ENCODE data around the gene ABCC2. TPM values are rescaled to one million over a fixed set of nuclear protein-coding genes. Genes with fewer than 3 reads are reported as not detected.

Gene ABCC2
- total RNA-seq, 4 donors from 2014 or later, result 0.32 to 2.9 (median 0.42) TPM

GRCh38 chr10:99784016-99784726 is 1.7 kb downstream of the ABCC2 start:
- DNase-seq (ENCODE audit: extremely low spot score), result no peak
- Histone ChIP-seq H3K4me1 (peaks cover 0 to 30% (median 6%) of the 10 kb centered on the region in 4 donors), H3K9me3 (no peaks in the 10 kb centered on the region), H3K27me3 (no peaks in the 10 kb centered on the region), H3K36me3 (no peaks in the 10 kb centered on the region), H3K27ac (replicated peaks in 1 of 4) (peak overlapping the region in 1 of 4 donors; percentile 5), H3K4me3 (no peak overlapping the region)
- WGBS, result 69% methylated on average over 7 of the region's 7 CpGs
- intact Hi-C loops (cut with DNase I), result no loop called here
- TF ChIP-seq EP300 (IDR thresholded peaks at IDR 0.05) (no peak), POLR2AphosphoS5 (IDR thresholded peaks at IDR 0.05) (no peak), POLR2A (IDR thresholded peaks at IDR 0.05; ENCODE audit: low read depth) (no peak)

DNA sequence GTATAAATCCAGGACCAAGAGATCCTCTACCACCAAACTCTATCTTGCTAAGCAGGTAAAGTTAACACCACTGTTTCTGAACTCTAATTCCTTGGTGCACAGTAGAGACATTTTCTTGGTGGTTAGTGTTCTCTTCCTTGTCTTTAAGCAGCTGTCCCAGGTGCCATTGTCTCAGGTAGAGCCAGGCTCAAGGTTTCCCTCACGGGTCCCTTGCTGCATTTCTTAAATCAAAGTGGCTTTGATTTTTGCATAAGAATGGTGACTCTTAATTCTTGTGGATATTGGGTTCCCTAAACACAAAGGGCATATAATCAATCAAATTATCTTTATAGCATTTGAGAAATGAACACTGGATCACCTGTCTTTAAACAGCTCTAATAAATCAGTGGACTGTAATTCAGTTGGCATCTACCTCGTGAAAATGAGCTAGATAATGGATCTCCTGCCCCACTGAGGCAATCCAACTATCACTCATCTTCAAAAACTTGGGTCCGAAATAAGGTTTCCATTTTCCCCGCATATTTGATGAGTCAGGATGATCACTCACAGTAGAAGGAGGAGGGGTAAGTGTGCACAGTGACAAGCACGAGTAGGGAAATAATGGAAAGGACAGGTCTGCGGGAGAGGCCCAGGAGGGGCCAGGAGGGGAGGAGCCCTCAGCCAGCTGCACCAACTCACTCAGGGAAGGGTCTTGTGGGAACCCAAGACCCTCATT is 2.4 kb downstream of the ABCC2 start:
- WGBS, result 78% methylated on average over 6 of the region's 6 CpGs
- H3K27ac ChIP-seq (replicated peaks in 1 of 4), result peak overlapping the region in 1 of 4 donors; percentile 5
- intact Hi-C loops (cut with DNase I), result no loop called here

DNA sequence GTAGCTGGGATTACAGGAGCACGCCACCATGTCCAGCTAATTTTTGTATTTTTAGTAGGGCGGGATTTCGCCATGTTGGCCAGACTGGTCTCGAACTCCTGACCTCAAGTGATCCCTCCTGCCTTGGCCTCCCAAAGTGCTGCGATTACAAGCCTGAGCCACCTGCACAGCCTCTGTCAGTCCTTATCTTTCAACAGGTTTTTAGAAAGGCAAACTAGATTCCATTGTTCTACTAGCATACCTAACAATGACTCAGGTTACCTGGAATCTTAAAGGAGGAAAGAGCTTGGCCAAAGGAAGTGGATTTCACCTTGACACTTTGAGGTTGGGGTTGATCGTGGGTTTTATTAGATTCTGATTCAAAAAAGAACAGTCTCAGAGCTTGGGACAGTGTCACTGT is 3.2 kb downstream of the ABCC2 start:
- 99% methylated on average over 6 of the region's 6 CpGs for WGBS
- TF ChIP-seq POLR2A (IDR thresholded peaks at IDR 0.05; ENCODE audit: low read depth) (no peak), EP300 (IDR thresholded peaks at IDR 0.05) (no peak), POLR2AphosphoS5 (IDR thresholded peaks at IDR 0.05) (no peak), CTCF (IDR thresholded peaks at IDR 0.05) (no peak)
- intact Hi-C loops (cut with DNase I), result no loop called here
- no peaks in the 10 kb centered on the region for H3K36me3 ChIP-seq
- H3K27me3 ChIP-seq, result no peaks in the 10 kb centered on the region
- no peak overlapping the region for H3K27ac ChIP-seq (replicated peaks in 1 of 4)
- no peak overlapping the region for H3K4me3 ChIP-seq
- no peaks in the 10 kb centered on the region for H3K9me3 ChIP-seq
- DNase-seq (ENCODE audit: extremely low spot score), result no peak
- H3K4me1 ChIP-seq, result peaks cover 0 to 23% (median 6%) of the 10 kb centered on the region in 4 donors

More for the DNA sequence above, 2.4 kb downstream of the ABCC2 start:
- no peak for DNase-seq (ENCODE audit: extremely low spot score)
- H3K4me1 ChIP-seq, result peaks cover 0 to 26% (median 6%) of the 10 kb centered on the region in 4 donors
- no peaks in the 10 kb centered on the region for H3K36me3 ChIP-seq
- H3K9me3 ChIP-seq, result no peaks in the 10 kb centered on the region
- H3K4me3 ChIP-seq, result no peak overlapping the region
- no peaks in the 10 kb centered on the region for H3K27me3 ChIP-seq
- TF ChIP-seq POLR2A (IDR thresholded peaks at IDR 0.05; ENCODE audit: low read depth) (no peak), CTCF (IDR thresholded peaks at IDR 0.05) (no peak), EP300 (IDR thresholded peaks at IDR 0.05) (no peak), POLR2AphosphoS5 (IDR thresholded peaks at IDR 0.05) (no peak)

GRCh38 chr10:99787311-99787710 is 4.9 kb downstream of the ABCC2 start:
- Histone ChIP-seq H3K9me3 (no peaks in the 10 kb centered on the region), H3K4me1 (peaks cover 0 to 23% (median 6%) of the 10 kb centered on the region in 4 donors), H3K27me3 (no peaks in the 10 kb centered on the region), H3K4me3 (no peak overlapping the region), H3K27ac (replicated peaks in 1 of 4) (no peak overlapping the region), H3K36me3 (no peaks in the 10 kb centered on the region)
- intact Hi-C loops (cut with DNase I), result no loop called here
- DNase-seq (ENCODE audit: extremely low spot score), result no peak
- TF ChIP-seq CTCF (IDR thresholded peaks at IDR 0.05) (no peak), POLR2A (IDR thresholded peaks at IDR 0.05; ENCODE audit: low read depth) (no peak), POLR2AphosphoS5 (IDR thresholded peaks at IDR 0.05) (no peak), EP300 (IDR thresholded peaks at IDR 0.05) (no peak)
- 67% methylated on average over 5 of the region's 5 CpGs for WGBS

DNA sequence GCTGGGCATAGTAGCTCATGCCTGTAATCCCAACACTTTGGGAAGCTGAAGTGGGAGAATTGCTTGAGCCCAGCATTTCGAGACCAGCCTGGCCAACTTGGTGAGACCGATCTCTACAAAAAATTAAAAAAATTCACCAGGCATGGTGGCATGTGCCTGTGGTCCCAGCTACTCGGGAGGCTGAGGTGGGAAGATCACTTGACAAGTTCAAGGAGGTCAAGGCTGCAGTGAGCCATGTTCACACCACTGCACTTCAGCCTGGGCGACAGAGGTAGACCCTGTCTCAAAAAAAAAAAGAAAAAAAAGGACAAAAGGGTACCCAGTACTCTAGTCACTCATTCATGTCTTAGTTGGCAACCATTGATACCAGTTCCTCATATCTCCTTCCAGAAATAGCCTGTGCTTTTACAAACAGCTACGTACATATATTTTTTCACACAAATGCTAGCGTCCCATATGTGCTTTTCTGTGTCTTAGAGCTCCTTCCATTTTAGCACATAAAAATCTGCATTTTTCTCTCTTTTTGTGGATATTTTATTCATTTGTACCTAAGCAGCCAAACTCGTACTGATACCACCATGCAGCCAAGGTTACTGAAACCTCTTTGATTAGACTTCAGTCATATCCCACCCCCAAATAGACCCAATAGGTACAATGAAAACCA is 5.5 kb downstream of the ABCC2 start:
- 76% methylated on average over 7 of the region's 7 CpGs for WGBS
- Histone ChIP-seq H3K9me3 (no peaks in the 10 kb centered on the region), H3K27me3 (no peaks in the 10 kb centered on the region), H3K4me1 (peaks cover 0 to 23% (median 6%) of the 10 kb centered on the region in 4 donors), H3K27ac (replicated peaks in 1 of 4) (peak overlapping the region; percentile 35 to 66 (median 51)), H3K36me3 (no peaks in the 10 kb centered on the region), H3K4me3 (no peak overlapping the region)
- DNase-seq (ENCODE audit: extremely low spot score), result no peak
- intact Hi-C loops (cut with DNase I), result no loop called here
- TF ChIP-seq CTCF (IDR thresholded peaks at IDR 0.05), result no peak
- no peak for TF ChIP-seq POLR2A (IDR thresholded peaks at IDR 0.05; ENCODE audit: low read depth)
- no peak for TF ChIP-seq EP300 (IDR thresholded peaks at IDR 0.05)
- no peak for TF ChIP-seq POLR2AphosphoS5 (IDR thresholded peaks at IDR 0.05)
